CD4-positive, alpha-beta memory T cell (primary cell): Measurements from ENCODE around the gene MYPN. TPM values are rescaled to one million over a fixed set of nuclear protein-coding genes. Genes with fewer than 3 reads are reported as not detected.

Experiments
- CTCF ChIA-PET: fragments of 350-600 bp; sonication (Branson Sonifier 250); formaldehyde crosslinking; loops from one replicate; lab custom pipeline; 2021; ENCODE audit warnings: inconsistent platforms; ENCODE audit not compliant: partially characterized antibody; lab: Charles Lee
- POLR2A ChIA-PET: fragments of 350-600 bp; sonication (Branson Sonifier 250); formaldehyde crosslinking; loops from one replicate; lab custom pipeline; 2021; ENCODE audit not compliant: partially characterized antibody; lab: Charles Lee
- DNase-seq, 5 donors: peaks; one replicate each; pipeline versions ENCODE4 v3.0.0 to v3.0.0-alpha.2; 2020 to 2022; ENCODE audit warnings: mixed read lengths in 1 of 5
- H3K27ac ChIP-seq: one replicate; pipeline ENCODE4 v1.7.0; 2013; ENCODE audit warnings: low read depth, low read length
- H3K27me3 ChIP-seq: 2 replicates; pipeline ENCODE4 v1.7.0; 2013; ENCODE audit warnings: mild to moderate bottlenecking, low read length, moderate library complexity; ENCODE audit not compliant: insufficient read depth
- H3K36me3 ChIP-seq: 2 replicates; pipeline ENCODE4 v1.7.0; 2013; ENCODE audit warnings: mild to moderate bottlenecking, low read length, moderate library complexity; ENCODE audit not compliant: insufficient read depth
- H3K4me1 ChIP-seq: 2 replicates; pipeline ENCODE4 v1.7.0; 2013; ENCODE audit warnings: mild to moderate bottlenecking, low read length, moderate library complexity; ENCODE audit not compliant: insufficient read depth
- H3K4me3 ChIP-seq, 2 donors: one replicate each; pipeline ENCODE4 v1.7.0; 2013; ENCODE audit warnings: low read length in 2 of 2, mild to moderate bottlenecking in 1 of 2
- H3K9me3 ChIP-seq, 2 donors: one replicate each; pipeline ENCODE4 v1.7.0; 2013; ENCODE audit warnings: low read length in 2 of 2, control low read depth in 1 of 2; ENCODE audit not compliant: control insufficient read depth in 1 of 2
- H3K27ac Mint-ChIP-seq, 7 donors: one replicate each; pipeline ENCODE4 v1.8.0; 2020 to 2021; ENCODE audit warnings: mixed read lengths in 7 of 7, mild to moderate bottlenecking in 6 of 7, inconsistent platforms in 3 of 7, moderate library complexity in 3 of 7
- H3K27me3 Mint-ChIP-seq, 2 donors: one replicate each; pipeline ENCODE4 v1.8.0; 2020 to 2021; ENCODE audit warnings: mixed read lengths in 2 of 2
- H3K36me3 Mint-ChIP-seq, 2 donors: one replicate each; pipeline ENCODE4 v1.8.0; 2020 to 2021; ENCODE audit warnings: mixed read lengths in 2 of 2, inconsistent platforms in 1 of 2, mild to moderate bottlenecking in 1 of 2
- H3K4me1 Mint-ChIP-seq, 4 donors: one replicate each; pipeline ENCODE4 v1.8.0; 2020 to 2021; ENCODE audit warnings: mixed read lengths in 4 of 4, mild to moderate bottlenecking in 1 of 4
- H3K4me3 Mint-ChIP-seq, 8 donors: one replicate each; pipeline ENCODE4 v1.8.0; 2020 to 2021; ENCODE audit warnings: mixed read lengths in 8 of 8, mild to moderate bottlenecking in 7 of 8, moderate library complexity in 6 of 8, inconsistent platforms in 3 of 8
- H3K9me3 Mint-ChIP-seq, 8 donors: one replicate each; pipeline ENCODE4 v1.8.0; 2020 to 2021; ENCODE audit warnings: mixed read lengths in 8 of 8, mild to moderate bottlenecking in 5 of 8, inconsistent platforms in 3 of 8, moderate library complexity in 1 of 8
- intact Hi-C: fragments of 100-400 bp; cut with micrococcal nuclease; formaldehyde crosslinking; loops from one replicate; pipeline ENCODE4 v1.15.1; 2023
- polyA plus RNA-seq, 2 donors: library from polyadenylated mRNA; unstranded; fragments of 300-500 nt; fragmentation: Illumina TruSeq; gene quantifications; one replicate each; pipeline ENCODE4 v1.2.3, GENCODE V29; 2021
- total RNA-seq, 2 experiments: library from RNA; stranded (reverse); gene quantifications; one replicate each; pipeline ENCODE4 v1.2.3, GENCODE V29; 2021

The MYPN gene
- not detected for total RNA-seq
- not detected for polyA plus RNA-seq

- Histone ChIP-seq H3K4me3 (no peak within 1 kb of the TSS), H3K4me1 (no peaks in the 10 kb centered on the region), H3K9me3 (no peaks in the 10 kb centered on the region), H3K27ac (no peak within 1 kb of the TSS), H3K36me3 (no peaks in the 10 kb centered on the region), H3K27me3 (no peaks in the 10 kb centered on the region)
- intact Hi-C loops = no loop called here
- POLR2A ChIA-PET = no interaction called here
- Mint-ChIP-seq H3K9me3 (no peaks in the 10 kb centered on the region), H3K27ac (no peak within 1 kb of the TSS), H3K4me3 (peak within 1 kb of the TSS in 1 of 8 donors; percentile 17), H3K4me1 (peaks cover 0 to 3% (median 0%) of the 10 kb centered on the region in 4 donors), H3K27me3 (peaks cover 10% of the 10 kb centered on the region in 2 donors), H3K36me3 (no peaks in the 10 kb centered on the region)
- CTCF ChIA-PET = no interaction called here
- DNase-seq = no peak
These were observed at the start of gene MYPN for GRCh38 chr10:68109331-68109730. Gene MYPN (plus strand): TSS chr10:68109488. CDS start chr10:68121439, 11,951 bp downstream.

DNA sequence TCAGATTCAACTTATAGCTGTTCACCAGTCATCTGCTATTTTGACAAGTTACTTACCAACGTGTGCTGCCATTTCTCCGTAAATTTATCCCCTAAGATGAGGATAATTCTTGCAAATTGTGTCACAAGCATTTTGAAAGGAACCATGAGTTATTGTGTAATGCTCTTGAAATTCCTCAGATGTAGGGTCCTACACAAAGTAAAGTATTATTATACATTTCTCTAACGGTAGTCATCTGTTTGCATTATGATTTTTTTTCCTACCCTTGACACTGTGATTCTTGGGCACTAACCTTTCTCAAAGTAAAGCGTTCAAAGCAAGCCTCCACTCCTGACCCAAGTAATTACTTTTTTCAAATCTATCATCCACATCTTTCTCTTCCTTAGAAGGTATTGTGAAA lies 42.3 kb upstream of the MYPN start:
- no peak for DNase-seq
- H3K9me3 Mint-ChIP-seq = no peaks in the 10 kb centered on the region
- POLR2A ChIA-PET = interaction anchor here (0.7 kb wide), 1 partner anchor 325 kb away, joined by 3 read pairs; no protein-coding TSS in a partner anchor
- no peaks in the 10 kb centered on the region for H3K27me3 ChIP-seq
- peak overlapping the region in 3 of 7 donors; percentile 16 to 46 (median 35) for H3K27ac Mint-ChIP-seq
- no peaks in the 10 kb centered on the region for H3K27me3 Mint-ChIP-seq
- no peaks in the 10 kb centered on the region for H3K36me3 ChIP-seq
- no peaks in the 10 kb centered on the region for H3K9me3 ChIP-seq
- H3K27ac ChIP-seq = no peak overlapping the region
- peaks cover 14 to 42% of the 10 kb centered on the region in 2 donors for H3K36me3 Mint-ChIP-seq
- peaks cover 27 to 53% (median 39%) of the 10 kb centered on the region in 4 donors for H3K4me1 Mint-ChIP-seq
- no peak overlapping the region for H3K4me3 Mint-ChIP-seq
- no peak overlapping the region for H3K4me3 ChIP-seq
- CTCF ChIA-PET = no interaction called here
- intact Hi-C loops = no loop called here
- peaks cover 22% of the 10 kb centered on the region for H3K4me1 ChIP-seq

- ChIA-PET POLR2A (interaction anchor here (0.7 kb wide), 1 partner anchor 325 kb away, joined by 3 read pairs; no protein-coding TSS in a partner anchor), CTCF (interaction anchor here (0.8 kb wide), 1 partner anchor 91 kb away, joined by 4 read pairs; no protein-coding TSS in a partner anchor)
- H3K27me3 ChIP-seq = no peaks in the 10 kb centered on the region
- Mint-ChIP-seq H3K4me3 (no peak overlapping the region), H3K27me3 (no peaks in the 10 kb centered on the region), H3K9me3 (no peaks in the 10 kb centered on the region), H3K27ac (peak overlapping the region in 3 of 7 donors; percentile 16 to 35 (median 35)), H3K36me3 (peaks cover 14 to 40% of the 10 kb centered on the region in 2 donors), H3K4me1 (peaks cover 27 to 57% (median 42%) of the 10 kb centered on the region in 4 donors)
- no peak overlapping the region for H3K27ac ChIP-seq
- H3K9me3 ChIP-seq = no peaks in the 10 kb centered on the region
- DNase-seq = no peak
- H3K36me3 ChIP-seq = no peaks in the 10 kb centered on the region
- peaks cover 27% of the 10 kb centered on the region for H3K4me1 ChIP-seq
- H3K4me3 ChIP-seq = no peak overlapping the region
- intact Hi-C loops = no loop called here
These were observed 41.8 kb upstream of the MYPN start for GRCh38 chr10:68067508-68067907.

DNA sequence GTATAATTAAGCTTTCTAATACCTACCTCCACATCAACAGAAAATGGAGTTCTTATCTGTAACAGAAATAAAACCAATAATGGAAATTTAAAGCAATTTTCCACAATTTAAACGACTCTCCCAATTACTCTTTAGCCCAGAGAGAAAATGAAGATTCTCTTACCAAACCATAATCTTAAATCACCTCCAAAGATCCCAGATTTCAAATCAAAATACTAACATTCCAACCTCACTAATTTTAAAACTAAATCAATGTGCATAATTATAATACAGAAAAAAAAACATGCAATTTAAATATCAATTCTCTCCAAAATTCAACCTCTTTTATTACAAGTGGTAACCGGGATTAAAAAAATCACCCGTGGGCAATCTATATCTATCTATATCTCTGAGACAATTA lies 35.7 kb upstream of the MYPN start:
- intact Hi-C loops = loop anchor here (2.0 to 10.0 kb wide), 3 partner anchors 41 to 651 kb away; partner anchors contain the start of gene CCAR1
- peak overlapping the region; percentile 67 to 98 (median 93) for H3K27ac Mint-ChIP-seq
- H3K9me3 Mint-ChIP-seq = no peaks in the 10 kb centered on the region
- H3K4me1 ChIP-seq = peaks cover 46% of the 10 kb centered on the region
- peak overlapping the region; percentile 98 for H3K27ac ChIP-seq
- H3K4me1 Mint-ChIP-seq = peaks cover 33 to 57% (median 45%) of the 10 kb centered on the region in 4 donors
- CTCF ChIA-PET = no interaction called here
- DNase-seq = no peak
- H3K36me3 ChIP-seq = no peaks in the 10 kb centered on the region
- H3K36me3 Mint-ChIP-seq = peaks cover 6 to 34% of the 10 kb centered on the region in 2 donors
- H3K9me3 ChIP-seq = no peaks in the 10 kb centered on the region
- peak overlapping the region; percentile 95 to 99 (median 98) for H3K4me3 Mint-ChIP-seq
- H3K4me3 ChIP-seq = peak overlapping the region; percentile 53 to 99
- no peaks in the 10 kb centered on the region for H3K27me3 ChIP-seq
- POLR2A ChIA-PET = interaction anchor here (0.6 kb wide), 1 partner anchor 190 kb away, joined by 3 read pairs; the partner anchor contains the start of gene SIRT1
- H3K27me3 Mint-ChIP-seq = no peaks in the 10 kb centered on the region

DNA sequence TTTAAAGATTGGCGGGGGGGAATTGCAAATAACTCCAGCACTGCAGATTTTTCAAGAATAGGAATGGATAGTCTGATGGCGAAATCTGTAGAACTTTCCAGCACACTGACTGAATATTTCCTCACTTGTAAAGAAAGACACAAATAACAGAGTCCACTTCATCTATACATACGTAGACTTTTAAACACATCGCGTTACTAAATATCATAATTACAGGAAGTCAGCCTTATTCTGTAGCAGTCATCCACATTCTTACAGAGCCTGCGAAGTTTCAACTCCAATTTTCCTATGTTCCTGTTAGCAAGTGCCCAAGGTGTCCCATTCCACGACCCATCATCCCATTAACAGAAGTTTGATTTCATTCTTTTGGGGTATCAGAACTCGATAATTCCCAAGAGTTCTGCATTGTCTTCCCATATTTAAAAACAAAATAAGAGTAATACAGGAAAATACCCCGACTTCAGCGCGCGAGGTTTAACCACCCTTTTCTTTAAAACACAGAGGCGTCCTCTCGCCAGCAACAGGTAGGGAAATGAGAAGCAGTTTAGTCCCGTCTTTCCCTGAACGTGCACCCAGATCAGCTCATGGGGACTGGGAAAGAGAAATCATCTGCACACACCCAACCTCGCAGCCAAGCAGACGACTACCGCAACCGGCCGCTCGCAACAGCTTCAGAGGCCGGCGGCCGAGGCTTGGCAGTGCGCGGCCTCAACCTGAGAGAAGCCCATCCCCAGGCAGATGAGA lies 35.1 kb upstream of the MYPN start:
- Histone ChIP-seq H3K27ac (peak overlapping the region; percentile 98), H3K27me3 (no peaks in the 10 kb centered on the region), H3K9me3 (no peaks in the 10 kb centered on the region), H3K4me1 (peaks cover 45% of the 10 kb centered on the region), H3K36me3 (no peaks in the 10 kb centered on the region), H3K4me3 (peak overlapping the region; percentile 53 to 99)
- Mint-ChIP-seq H3K4me3 (peak overlapping the region; percentile 95 to 99 (median 98)), H3K36me3 (peaks cover 6 to 29% of the 10 kb centered on the region in 2 donors), H3K27ac (peak overlapping the region; percentile 91 to 98 (median 95)), H3K9me3 (no peaks in the 10 kb centered on the region), H3K27me3 (no peaks in the 10 kb centered on the region), H3K4me1 (peaks cover 32 to 52% (median 43%) of the 10 kb centered on the region in 4 donors)
- CTCF ChIA-PET = no interaction called here
- peak in 3 of 5 donors; percentile 7 to 12 (median 11) for DNase-seq
- intact Hi-C loops = loop anchor here (2.0 to 10.0 kb wide), 3 partner anchors 42 to 651 kb away; partner anchors contain the start of gene CCAR1
- POLR2A ChIA-PET = interaction anchor here (0.6 to 1.1 kb wide), 4 partner anchors 17 to 258 kb away, joined by 3 to 6 read pairs (median 4); partner anchors contain the start of genes HNRNPH3, PBLD and SIRT1

DNA sequence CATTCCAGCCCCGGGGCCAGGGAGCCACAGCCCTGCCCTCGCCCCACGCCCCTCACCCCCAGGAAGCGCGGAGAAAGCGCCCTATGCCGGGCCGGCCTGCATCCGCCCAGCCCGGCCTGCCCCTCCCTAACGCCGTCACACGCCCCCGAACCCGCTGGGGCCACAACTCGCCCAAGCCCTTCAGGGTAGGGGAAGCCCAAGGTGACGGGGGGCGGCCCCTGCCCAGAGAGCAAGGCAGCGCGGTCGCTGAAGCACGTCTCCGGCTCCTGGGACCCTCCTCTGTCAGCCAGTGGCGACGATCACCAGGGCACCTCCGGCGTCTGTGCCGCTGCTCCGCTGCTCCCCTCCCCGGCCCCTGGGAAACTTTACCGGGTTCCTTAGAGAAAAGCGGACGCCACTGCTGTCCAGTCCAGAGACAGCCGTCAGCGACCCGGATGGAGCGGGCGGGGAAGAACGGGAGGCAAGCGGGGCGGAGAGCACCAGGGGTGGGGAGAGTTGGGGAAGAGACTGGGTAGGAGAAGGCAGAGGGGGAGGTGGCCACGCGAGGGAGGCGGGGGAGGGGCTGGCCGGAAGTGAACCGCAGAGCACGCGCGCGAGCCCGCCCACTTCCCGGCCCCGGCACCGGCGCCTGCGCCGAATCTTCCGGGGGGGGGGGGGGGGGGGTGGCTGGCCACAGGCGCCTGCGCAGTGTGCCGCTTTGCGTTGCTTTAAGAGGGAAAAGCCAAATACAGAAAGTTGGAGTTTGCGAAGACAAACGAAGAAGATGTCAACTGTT lies 34.3 kb upstream of the MYPN start, which contains the start of gene HERC4:
Gene HERC4 (minus strand): TSS at position 509 of the 775 bp plus-strand sequence. CDS start 2,175 bp downstream, outside the sequence.
- ChIA-PET POLR2A (interaction anchor here (0.6 to 1.1 kb wide), 5 partner anchors 17 to 310 kb away, joined by 3 to 6 read pairs (median 4); partner anchors contain the start of genes HNRNPH3, PBLD and SIRT1), CTCF (no interaction called here)
- H3K27ac Mint-ChIP-seq = peak within 1 kb of the TSS; percentile 91 to 98 (median 95)

More for the DNA sequence above, 34.3 kb upstream of the MYPN start, which contains the start of gene HERC4:
- DNase-seq = peak; percentile 88 to 92 (median 89)
- peaks cover 30 to 48% (median 39%) of the 10 kb centered on the region in 4 donors for H3K4me1 Mint-ChIP-seq
- Histone ChIP-seq H3K27ac (peak within 1 kb of the TSS; percentile 98), H3K4me1 (peaks cover 39% of the 10 kb centered on the region), H3K36me3 (no peaks in the 10 kb centered on the region), H3K27me3 (no peaks in the 10 kb centered on the region), H3K4me3 (peak within 1 kb of the TSS; percentile 53 to 99), H3K9me3 (no peaks in the 10 kb centered on the region)
- peaks cover 6 to 23% of the 10 kb centered on the region in 2 donors for H3K36me3 Mint-ChIP-seq
- no peaks in the 10 kb centered on the region for H3K27me3 Mint-ChIP-seq
- H3K9me3 Mint-ChIP-seq = no peaks in the 10 kb centered on the region
- H3K4me3 Mint-ChIP-seq = peak within 1 kb of the TSS; percentile 95 to 99 (median 98)
- intact Hi-C loops = loop anchor here (1.0 to 10.0 kb wide), 7 partner anchors 43 to 650 kb away; partner anchors contain the start of genes CCAR1 and SIRT1
